IMR-90 (cell line): ENCODE measurements around the gene TRIAP1. TPM values are rescaled to one million over a fixed set of nuclear protein-coding genes. Genes with fewer than 3 reads are reported as not detected.

Experiments
- ATAC-seq: fragments of 200-7000 bp; cut with Tn5 transposase; 2 replicates; pipeline ENCODE4 v1.9.1; 2020; ENCODE audit warnings: low read depth, mild to moderate bottlenecking, moderate library complexity
- BruUV-seq: library from RNA; stranded (reverse); fragments of 400-500 nt; replicated peaks from 2 replicates; lab custom pipeline; 2021; lab: Mats Ljungman, UMichigan
- CTCF ChIA-PET: fragments of 300-600 bp; formaldehyde crosslinking; extraction: SDS; loops from one replicate; lab custom pipeline; 2021; ENCODE audit warnings: antibody characterized with exemption; lab: Yijun Ruan, JAX
- POLR2A ChIA-PET: fragments of 300-600 bp; sonication (Branson Sonifier 250); formaldehyde crosslinking; loops from one replicate; lab custom pipeline; 2022; ENCODE audit warnings: antibody characterized with exemption; ENCODE audit not compliant: unreplicated experiment; lab: Charles Lee
- DNase-seq: peaks from one replicate; pipeline ENCODE4 v3.0.0; 2013
- H2AFZ ChIP-seq: replicated peaks from 2 replicates; pipeline ENCODE3; 2013; ENCODE audit warnings: low read length, mild to moderate bottlenecking; ENCODE audit not compliant: poor library complexity
- H2AK5ac ChIP-seq: 2 replicates; pipeline ENCODE4 v1.6.1; 2013; ENCODE audit warnings: low read depth, low read length, inconsistent platforms
- H2AK9ac ChIP-seq: replicated peaks from 2 replicates; pipeline ENCODE3; 2013; ENCODE audit warnings: mild to moderate bottlenecking, low read depth, low read length, moderate library complexity; ENCODE audit not compliant: poor library complexity
- H2BK120ac ChIP-seq: 2 replicates; pipeline ENCODE4 v1.6.1; 2013; ENCODE audit warnings: low read depth, low read length, inconsistent platforms
- H2BK15ac ChIP-seq: 3 replicates; pipeline ENCODE4 v1.6.1; 2013; ENCODE audit warnings: low read depth, low read length, inconsistent platforms
- H2BK20ac ChIP-seq: 2 replicates; pipeline ENCODE4 v1.6.1; 2013; ENCODE audit warnings: low read depth, mild to moderate bottlenecking, inconsistent platforms, low read length, moderate library complexity
- H2BK5ac ChIP-seq: 2 replicates; pipeline ENCODE4 v1.6.1; 2013; ENCODE audit warnings: mild to moderate bottlenecking, low read depth, low read length, inconsistent platforms; ENCODE audit not compliant: poor library complexity, severe bottlenecking
- H3K14ac ChIP-seq: replicated peaks from 2 replicates; pipeline ENCODE4 v1.6.1; 2013; ENCODE audit warnings: low read depth, low read length, inconsistent platforms
- H3K18ac ChIP-seq: 2 replicates; pipeline ENCODE4 v1.6.1; 2013; ENCODE audit warnings: low read depth, low read length, control low read depth
- H3K23ac ChIP-seq: 2 replicates; pipeline ENCODE4 v1.6.1; 2013; ENCODE audit warnings: low read depth, low read length, inconsistent platforms
- H3K27ac ChIP-seq: 2 replicates; pipeline ENCODE4 v1.5.1; 2013; ENCODE audit warnings: mild to moderate bottlenecking, control low read depth, low read length; ENCODE audit not compliant: insufficient read depth
- H3K27me3 ChIP-seq: 2 replicates; pipeline ENCODE4 v1.6.1; 2013; ENCODE audit warnings: low read length; ENCODE audit not compliant: control insufficient read depth, insufficient read depth
- H3K36me3 ChIP-seq: 2 replicates; pipeline ENCODE4 v1.6.1; 2013; ENCODE audit warnings: low read length, mixed read lengths; ENCODE audit not compliant: control insufficient read depth, insufficient read depth
- H3K4ac ChIP-seq: 2 replicates; pipeline ENCODE4 v1.6.1; 2013; ENCODE audit warnings: low read depth, low read length, inconsistent platforms
- H3K4me1 ChIP-seq: 2 replicates; pipeline ENCODE4 v1.6.1; 2013; ENCODE audit warnings: low read length, mixed read lengths; ENCODE audit not compliant: control insufficient read depth, insufficient read depth
- H3K4me2 ChIP-seq: 2 replicates; pipeline ENCODE4 v1.6.1; 2013; ENCODE audit warnings: low read depth, mild to moderate bottlenecking, control low read depth, low read length, moderate library complexity
- H3K4me3 ChIP-seq: 2 replicates; pipeline ENCODE4 v1.5.1; 2013; ENCODE audit warnings: low read depth, mild to moderate bottlenecking, control low read depth, low read length, moderate library complexity; ENCODE audit not compliant: insufficient read depth
- H3K56ac ChIP-seq: 2 replicates; pipeline ENCODE4 v1.6.1; 2013; ENCODE audit warnings: low read length, inconsistent platforms; ENCODE audit not compliant: insufficient read depth; ENCODE audit errors: extremely low read depth
- H3K79me1 ChIP-seq, 2 experiments: 2 replicates each; pipeline ENCODE4 v1.6.1; 2013; ENCODE audit warnings: low read length in 2 of 2, inconsistent platforms in 1 of 2, low read depth in 1 of 2
- H3K9ac ChIP-seq: 2 replicates; pipeline ENCODE4 v1.6.1; 2013; ENCODE audit warnings: low read depth, low read length, control low read depth
- H3K9me1 ChIP-seq: 2 replicates; pipeline ENCODE4 v1.6.1; 2013; ENCODE audit warnings: low read length, inconsistent platforms; ENCODE audit not compliant: insufficient read depth
- H3K9me3 ChIP-seq: 2 replicates; pipeline ENCODE4 v1.6.1; 2013; ENCODE audit warnings: low read length; ENCODE audit not compliant: control insufficient read depth, insufficient read depth
- H4K20me1 ChIP-seq: 2 replicates; pipeline ENCODE4 v1.6.1; 2013; ENCODE audit warnings: low read length, inconsistent platforms; ENCODE audit not compliant: insufficient read depth
- H4K5ac ChIP-seq: 2 replicates; pipeline ENCODE4 v1.6.1; 2013; ENCODE audit warnings: mild to moderate bottlenecking, low read depth, low read length, control low read depth
- H4K8ac ChIP-seq, 2 experiments: 2 replicates each; pipeline ENCODE4 v1.6.1; 2013; ENCODE audit warnings: low read depth in 2 of 2, low read length in 2 of 2, control low read depth in 1 of 2, inconsistent platforms in 1 of 2
- H4K91ac ChIP-seq: 2 replicates; pipeline ENCODE4 v1.6.1; 2013; ENCODE audit warnings: low read depth, low read length, inconsistent platforms; ENCODE audit not compliant: insufficient read depth
- CEBPB ChIP-seq: IDR thresholded peaks from 2 replicates; pipeline ENCODE4 v1.6.1; 2012; ENCODE audit warnings: low read depth, low read length, improper control_type of control experiment
- NFE2L2 ChIP-seq: fragments of 150-350 bp; IDR thresholded peaks from 2 replicates; pipeline ENCODE4 v1.6.1; 2016; ENCODE audit warnings: low read depth, mild to moderate bottlenecking, low read length
- dilution Hi-C: fragments of 300-500 bp; cut with HindIII; formaldehyde crosslinking; loops from one replicate; pipeline ENCODE4 v1.14.3; 2018; ENCODE audit warnings: low sequenced_read_pairs; ENCODE audit not compliant: unreplicated experiment
- in situ Hi-C: fragments of 300-500 bp; cut with MboI; formaldehyde crosslinking; loops from 3 replicates; pipeline ENCODE4 v1.14.3; 2019; ENCODE audit warnings: low sequenced_read_pairs, inconsistent platforms, mixed read lengths
- intact Hi-C: fragments of 100-400 bp; cut with micrococcal nuclease; formaldehyde crosslinking; loops from 2 replicates; pipeline ENCODE4 v1.10.0; 2022
- polyA plus RNA-seq, 3 experiments: library from polyadenylated mRNA; depleted of rRNA; stranded (reverse); fragments of >200 nt; gene quantifications; 2 replicates each; pipeline ENCODE4 v1.2.3, GENCODE V29; 2012; ENCODE audit warnings: low replicate concordance in 1 of 3
- total RNA-seq: library from RNA; depleted of rRNA; stranded (reverse); fragments of >200 nt; gene quantifications from 2 replicates; pipeline ENCODE4 v1.2.3, GENCODE V29; 2012

The TRIAP1 gene
- total and polyA plus RNA-seq, 2 of the 4 experiments (the other 2 are of a cell fraction) = 19.2 to 32.3 TPM

GRCh38 chr12:120472521-120472920, 26.3 kb upstream of the TRIAP1 start:
- Histone ChIP-seq H3K9me3 (no peaks in the 10 kb centered on the region), H3K27me3 (no peaks in the 10 kb centered on the region), H2BK20ac (no peak overlapping the region), H3K4me2 (no peak overlapping the region), H3K18ac (no peak overlapping the region), H2BK15ac (no peak overlapping the region), H3K27ac (no peak overlapping the region), H3K4me1 (peaks cover 4% of the 10 kb centered on the region), H3K14ac (no peak overlapping the region), H3K4ac (no peak overlapping the region), H4K20me1 (peaks cover 18% of the 10 kb centered on the region), H3K9ac (no peak overlapping the region), H4K8ac (no peak overlapping the region), H2AK9ac (no peak overlapping the region), H3K9me1 (peaks cover 4% of the 10 kb centered on the region; the same call in 1 of the 2 replicates), H3K79me1 (peaks cover 19 to 51% of the 10 kb centered on the region in 2 experiments), H4K5ac (no peak overlapping the region), H3K56ac (no peak overlapping the region), H2BK5ac (no peak overlapping the region), H2AFZ (no peak overlapping the region), H4K91ac (no peak overlapping the region), H2BK120ac (no peak overlapping the region), H3K36me3 (no peaks in the 10 kb centered on the region), H3K4me3 (no peak overlapping the region), H3K23ac (no peak overlapping the region), H2AK5ac (no peak overlapping the region)
- DNase-seq = peak; percentile 31
- in situ Hi-C loops = no loop called here
- TF ChIP-seq NFE2L2 = no peak
- peak; percentile 56 for TF ChIP-seq CEBPB
- no TSS peak for BruUV-seq
- intact Hi-C loops = no loop called here
- POLR2A ChIA-PET = no interaction called here
- CTCF ChIA-PET = no interaction called here
- ATAC-seq = no peak
- dilution Hi-C loops = no loop called here
